ENCODE data around the gene NECTIN1.

The NECTIN1 gene

DNA sequence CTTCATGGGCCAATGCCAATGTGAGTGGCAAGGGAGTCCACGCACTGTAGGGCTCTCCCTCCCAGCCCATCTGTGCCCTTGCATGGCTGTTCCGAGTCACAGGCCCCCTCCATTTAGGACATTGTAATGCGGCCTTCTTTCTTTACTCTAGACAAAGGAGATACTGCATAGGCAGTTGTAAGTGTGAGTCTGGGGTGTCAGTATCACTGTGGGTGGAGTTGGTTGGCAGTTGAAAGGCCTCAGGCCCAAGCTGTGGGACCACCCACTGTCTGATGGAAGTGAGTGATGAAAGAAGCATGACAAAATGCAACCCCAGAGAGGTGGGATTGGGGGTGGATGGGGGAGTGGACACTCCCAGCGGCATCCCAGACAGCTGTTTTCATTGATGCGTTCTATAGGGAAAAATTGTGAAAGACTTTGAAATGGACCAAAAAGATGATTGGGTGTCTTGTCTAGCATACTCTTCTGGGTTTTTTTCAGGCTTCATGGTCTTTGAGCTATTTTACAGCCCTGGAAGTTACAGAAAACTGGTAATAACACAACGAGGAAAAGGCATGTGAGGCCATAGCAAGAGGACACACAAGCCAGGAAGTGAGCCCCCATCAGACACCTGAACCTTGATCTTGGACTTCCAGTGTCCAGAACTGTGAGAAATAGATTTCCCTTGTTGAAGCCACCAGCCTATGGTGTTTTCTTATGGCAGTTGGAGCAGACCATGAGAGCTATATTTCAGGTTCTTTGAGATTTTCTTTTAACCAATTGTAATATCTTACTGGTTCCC, 114.6 kb downstream of the NECTIN1 start:
- ATAC-seq = no peak
- no peak for TF ChIP-seq ZC3H10 (CRISPR knock-in tag; IDR thresholded peaks at IDR 0.05)
- TF ChIP-seq TOX (CRISPR knock-in tag; IDR thresholded peaks at IDR 0.05; ENCODE audit: borderline replicate concordance) = no peak
- TF ChIP-seq, protein P1, sequence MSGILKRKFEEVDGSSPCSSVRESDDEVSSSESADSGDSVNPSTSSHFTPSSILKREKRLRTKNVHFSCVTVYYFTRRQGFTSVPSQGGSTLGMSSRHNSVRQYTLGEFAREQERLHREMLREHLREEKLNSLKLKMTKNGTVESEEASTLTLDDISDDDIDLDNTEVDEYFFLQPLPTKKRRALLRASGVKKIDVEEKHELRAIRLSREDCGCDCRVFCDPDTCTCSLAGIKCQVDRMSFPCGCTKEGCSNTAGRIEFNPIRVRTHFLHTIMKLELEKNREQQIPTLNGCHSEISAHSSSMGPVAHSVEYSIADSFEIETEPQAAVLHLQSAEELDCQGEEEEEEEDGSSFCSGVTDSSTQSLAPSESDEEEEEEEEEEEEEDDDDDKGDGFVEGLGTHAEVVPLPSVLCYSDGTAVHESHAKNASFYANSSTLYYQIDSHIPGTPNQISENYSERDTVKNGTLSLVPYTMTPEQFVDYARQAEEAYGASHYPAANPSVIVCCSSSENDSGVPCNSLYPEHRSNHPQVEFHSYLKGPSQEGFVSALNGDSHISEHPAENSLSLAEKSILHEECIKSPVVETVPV (CRISPR knock-in tag; IDR thresholded peaks at IDR 0.05) = no peak
- no peak for TF ChIP-seq GLIS3 (CRISPR knock-in tag; IDR thresholded peaks at IDR 0.05)
- no peak for TF ChIP-seq CSDC2 (CRISPR knock-in tag; IDR thresholded peaks at IDR 0.05)
- no peak for TF ChIP-seq ZNF8 (CRISPR knock-in tag; IDR thresholded peaks at IDR 0.05)
- TF ChIP-seq TCF4 (CRISPR knock-in tag; IDR thresholded peaks at IDR 0.05; ENCODE audit: borderline replicate concordance) = no peak
- no peak for TF ChIP-seq PPARA (CRISPR knock-in tag; IDR thresholded peaks at IDR 0.05; ENCODE audit: borderline replicate concordance)
- no peak for TF ChIP-seq RARB (CRISPR knock-in tag; IDR thresholded peaks at IDR 0.05)

DNA sequence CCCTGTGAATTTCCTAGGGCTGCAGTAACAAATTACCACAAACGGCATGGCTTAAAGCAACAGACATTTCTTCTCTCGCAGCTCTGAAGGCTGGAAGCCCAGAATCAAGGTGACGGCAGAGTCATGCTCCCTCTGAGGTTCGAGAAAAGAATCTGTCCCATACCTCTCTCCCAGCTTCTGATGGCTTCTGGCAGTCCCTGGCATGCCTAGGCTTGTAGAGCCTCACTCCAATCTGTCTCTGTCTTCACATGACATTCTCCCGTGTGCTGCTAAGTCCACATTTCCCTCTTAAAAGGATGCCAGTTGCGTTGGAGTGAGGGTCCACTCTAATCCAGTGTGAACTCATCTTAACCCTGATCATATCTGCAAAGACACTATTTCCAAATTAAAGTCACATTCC, 116.2 kb downstream of the NECTIN1 start:
- TF ChIP-seq ISL1 (CRISPR knock-in tag; IDR thresholded peaks at IDR 0.05) (no peak), ZNF70 (CRISPR knock-in tag; IDR thresholded peaks at IDR 0.05) (no peak), CSDC2 (CRISPR knock-in tag; IDR thresholded peaks at IDR 0.05) (no peak), ZNF8 (CRISPR knock-in tag; IDR thresholded peaks at IDR 0.05) (no peak), RARB (CRISPR knock-in tag; IDR thresholded peaks at IDR 0.05) (no peak), GLIS3 (CRISPR knock-in tag; IDR thresholded peaks at IDR 0.05) (no peak)
- TF ChIP-seq, protein P2, sequence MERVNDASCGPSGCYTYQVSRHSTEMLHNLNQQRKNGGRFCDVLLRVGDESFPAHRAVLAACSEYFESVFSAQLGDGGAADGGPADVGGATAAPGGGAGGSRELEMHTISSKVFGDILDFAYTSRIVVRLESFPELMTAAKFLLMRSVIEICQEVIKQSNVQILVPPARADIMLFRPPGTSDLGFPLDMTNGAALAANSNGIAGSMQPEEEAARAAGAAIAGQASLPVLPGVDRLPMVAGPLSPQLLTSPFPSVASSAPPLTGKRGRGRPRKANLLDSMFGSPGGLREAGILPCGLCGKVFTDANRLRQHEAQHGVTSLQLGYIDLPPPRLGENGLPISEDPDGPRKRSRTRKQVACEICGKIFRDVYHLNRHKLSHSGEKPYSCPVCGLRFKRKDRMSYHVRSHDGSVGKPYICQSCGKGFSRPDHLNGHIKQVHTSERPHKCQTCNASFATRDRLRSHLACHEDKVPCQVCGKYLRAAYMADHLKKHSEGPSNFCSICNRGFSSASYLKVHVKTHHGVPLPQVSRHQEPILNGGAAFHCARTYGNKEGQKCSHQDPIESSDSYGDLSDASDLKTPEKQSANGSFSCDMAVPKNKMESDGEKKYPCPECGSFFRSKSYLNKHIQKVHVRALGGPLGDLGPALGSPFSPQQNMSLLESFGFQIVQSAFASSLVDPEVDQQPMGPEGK (CRISPR knock-in tag; IDR thresholded peaks at IDR 0.05; ENCODE audit: borderline replicate concordance) = no peak
- TF ChIP-seq, protein P3, sequence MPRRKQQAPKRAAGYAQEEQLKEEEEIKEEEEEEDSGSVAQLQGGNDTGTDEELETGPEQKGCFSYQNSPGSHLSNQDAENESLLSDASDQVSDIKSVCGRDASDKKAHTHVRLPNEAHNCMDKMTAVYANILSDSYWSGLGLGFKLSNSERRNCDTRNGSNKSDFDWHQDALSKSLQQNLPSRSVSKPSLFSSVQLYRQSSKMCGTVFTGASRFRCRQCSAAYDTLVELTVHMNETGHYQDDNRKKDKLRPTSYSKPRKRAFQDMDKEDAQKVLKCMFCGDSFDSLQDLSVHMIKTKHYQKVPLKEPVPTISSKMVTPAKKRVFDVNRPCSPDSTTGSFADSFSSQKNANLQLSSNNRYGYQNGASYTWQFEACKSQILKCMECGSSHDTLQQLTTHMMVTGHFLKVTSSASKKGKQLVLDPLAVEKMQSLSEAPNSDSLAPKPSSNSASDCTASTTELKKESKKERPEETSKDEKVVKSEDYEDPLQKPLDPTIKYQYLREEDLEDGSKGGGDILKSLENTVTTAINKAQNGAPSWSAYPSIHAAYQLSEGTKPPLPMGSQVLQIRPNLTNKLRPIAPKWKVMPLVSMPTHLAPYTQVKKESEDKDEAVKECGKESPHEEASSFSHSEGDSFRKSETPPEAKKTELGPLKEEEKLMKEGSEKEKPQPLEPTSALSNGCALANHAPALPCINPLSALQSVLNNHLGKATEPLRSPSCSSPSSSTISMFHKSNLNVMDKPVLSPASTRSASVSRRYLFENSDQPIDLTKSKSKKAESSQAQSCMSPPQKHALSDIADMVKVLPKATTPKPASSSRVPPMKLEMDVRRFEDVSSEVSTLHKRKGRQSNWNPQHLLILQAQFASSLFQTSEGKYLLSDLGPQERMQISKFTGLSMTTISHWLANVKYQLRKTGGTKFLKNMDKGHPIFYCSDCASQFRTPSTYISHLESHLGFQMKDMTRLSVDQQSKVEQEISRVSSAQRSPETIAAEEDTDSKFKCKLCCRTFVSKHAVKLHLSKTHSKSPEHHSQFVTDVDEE (CRISPR knock-in tag; IDR thresholded peaks at IDR 0.05) = no peak
- no peak for ATAC-seq

DNA sequence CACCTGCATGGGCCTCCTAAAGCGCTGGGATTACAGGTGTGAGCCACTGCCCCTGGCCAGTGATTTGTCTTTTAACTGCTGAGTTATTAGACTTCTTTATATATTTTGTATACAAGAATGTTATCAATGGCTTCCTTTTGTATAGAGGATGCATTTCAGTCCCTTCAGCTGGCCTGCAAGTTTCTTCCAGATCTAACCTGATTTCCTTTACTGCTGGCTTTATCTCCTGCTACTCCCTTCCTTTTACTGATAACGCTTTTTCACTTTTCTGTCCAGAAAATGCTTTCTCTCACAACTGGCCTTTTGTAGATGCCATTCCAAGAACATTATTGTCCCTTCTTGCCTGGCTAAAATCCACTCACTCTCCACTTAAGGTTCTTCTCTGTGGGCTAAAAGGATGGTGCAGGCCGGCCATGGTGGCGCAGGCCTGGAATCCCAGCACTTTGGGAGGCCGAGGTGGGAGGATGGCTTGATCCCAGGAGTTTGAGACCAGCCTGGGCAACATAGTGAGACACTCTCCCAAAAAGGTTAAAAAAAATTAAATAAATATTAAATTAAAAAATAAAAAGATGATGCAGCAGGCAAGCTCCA, 118.1 kb downstream of the NECTIN1 start:
- TF ChIP-seq, protein P2 (CRISPR knock-in tag; IDR thresholded peaks at IDR 0.05; ENCODE audit: borderline replicate concordance) = no peak
- no peak for TF ChIP-seq ZFP30 (CRISPR knock-in tag; IDR thresholded peaks at IDR 0.05)
- no peak for TF ChIP-seq ZNF70 (CRISPR knock-in tag; IDR thresholded peaks at IDR 0.05)
- no peak for TF ChIP-seq ZC3H10 (CRISPR knock-in tag; IDR thresholded peaks at IDR 0.05)
- TF ChIP-seq OSR1 (CRISPR knock-in tag; IDR thresholded peaks at IDR 0.05) = no peak
- TF ChIP-seq ZFP3 (CRISPR knock-in tag; IDR thresholded peaks at IDR 0.05) = no peak
- TF ChIP-seq RARB (CRISPR knock-in tag; IDR thresholded peaks at IDR 0.05) = no peak
- TF ChIP-seq BACH2 (CRISPR knock-in tag; IDR thresholded peaks at IDR 0.05; ENCODE audit: borderline replicate concordance) = no peak
- no peak for TF ChIP-seq GLIS3 (CRISPR knock-in tag; IDR thresholded peaks at IDR 0.05)
- TF ChIP-seq, protein P4, sequence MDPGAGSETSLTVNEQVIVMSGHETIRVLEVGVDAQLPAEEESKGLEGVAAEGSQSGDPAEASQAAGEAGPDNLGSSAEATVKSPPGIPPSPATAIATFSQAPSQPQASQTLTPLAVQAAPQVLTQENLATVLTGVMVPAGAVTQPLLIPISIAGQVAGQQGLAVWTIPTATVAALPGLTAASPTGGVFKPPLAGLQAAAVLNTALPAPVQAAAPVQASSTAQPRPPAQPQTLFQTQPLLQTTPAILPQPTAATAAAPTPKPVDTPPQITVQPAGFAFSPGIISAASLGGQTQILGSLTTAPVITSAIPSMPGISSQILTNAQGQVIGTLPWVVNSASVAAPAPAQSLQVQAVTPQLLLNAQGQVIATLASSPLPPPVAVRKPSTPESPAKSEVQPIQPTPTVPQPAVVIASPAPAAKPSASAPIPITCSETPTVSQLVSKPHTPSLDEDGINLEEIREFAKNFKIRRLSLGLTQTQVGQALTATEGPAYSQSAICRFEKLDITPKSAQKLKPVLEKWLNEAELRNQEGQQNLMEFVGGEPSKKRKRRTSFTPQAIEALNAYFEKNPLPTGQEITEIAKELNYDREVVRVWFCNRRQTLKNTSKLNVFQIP (CRISPR knock-in tag; IDR thresholded peaks at IDR 0.05; ENCODE audit: borderline replicate concordance, low read depth) = no peak
- TF ChIP-seq, protein P1 (CRISPR knock-in tag; IDR thresholded peaks at IDR 0.05) = no peak
- TF ChIP-seq, protein P3 (CRISPR knock-in tag; IDR thresholded peaks at IDR 0.05) = no peak
- TF ChIP-seq, protein P5, sequence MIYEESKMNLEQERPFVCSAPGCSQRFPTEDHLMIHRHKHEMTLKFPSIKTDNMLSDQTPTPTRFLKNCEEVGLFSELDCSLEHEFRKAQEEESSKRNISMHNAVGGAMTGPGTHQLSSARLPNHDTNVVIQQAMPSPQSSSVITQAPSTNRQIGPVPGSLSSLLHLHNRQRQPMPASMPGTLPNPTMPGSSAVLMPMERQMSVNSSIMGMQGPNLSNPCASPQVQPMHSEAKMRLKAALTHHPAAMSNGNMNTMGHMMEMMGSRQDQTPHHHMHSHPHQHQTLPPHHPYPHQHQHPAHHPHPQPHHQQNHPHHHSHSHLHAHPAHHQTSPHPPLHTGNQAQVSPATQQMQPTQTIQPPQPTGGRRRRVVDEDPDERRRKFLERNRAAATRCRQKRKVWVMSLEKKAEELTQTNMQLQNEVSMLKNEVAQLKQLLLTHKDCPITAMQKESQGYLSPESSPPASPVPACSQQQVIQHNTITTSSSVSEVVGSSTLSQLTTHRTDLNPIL (CRISPR knock-in tag; IDR thresholded peaks at IDR 0.05; ENCODE audit: low read depth) = no peak
- ATAC-seq = no peak

Measured in SK-N-SH treated with all-trans-retinoic acid at 6 μM for 48 hours (cell line).